HepG2 (cell line): ENCODE measurements around the gene U2AF1L4. TPM values are rescaled to one million over a fixed set of nuclear protein-coding genes. Genes with fewer than 3 reads are reported as not detected.
A peak's percentile ranks its signal among the peaks of the same experiment; 100 is the strongest.

Experiments used
- ATAC-seq: fragments of 200-7000 bp; cut with Tn5 transposase; 3 replicates; pipeline ENCODE4 v1.9.1; 2020; ENCODE audit warnings: mild to moderate bottlenecking, moderate library complexity
- BruUV-seq: library from RNA; stranded (reverse); fragments of 400-500 nt; replicated peaks from 2 replicates; lab custom pipeline; 2021; lab: Mats Ljungman, UMichigan
- CTCF ChIA-PET: fragments of 300-600 bp; formaldehyde crosslinking; extraction: SDS; loops from one replicate; lab custom pipeline; 2021; ENCODE audit warnings: low total read pairs, inconsistent platforms, low intra/inter-chr PET ratio; lab: Yijun Ruan, JAX
- POLR2A ChIA-PET: fragments of 350-600 bp; sonication (Branson Sonifier 250); formaldehyde crosslinking; loops from one replicate; lab custom pipeline; 2020; ENCODE audit warnings: antibody characterized with exemption, inconsistent platforms; lab: Yijun Ruan, JAX
- DNase-seq: peaks from one replicate; pipeline ENCODE4 v3.0.0-alpha.2; 2015; ENCODE audit warnings: low spot score
- FAIRE-seq: peaks from 3 replicates; lab custom pipeline; 2011; peaks lifted over from hg19 to GRCh38; lab: Jason Lieb, UNC
- H2AFZ ChIP-seq: one replicate; pipeline ENCODE4 v1.6.1; 2011; ENCODE audit warnings: low read length, inconsistent platforms
- H3K27ac ChIP-seq: fragments of 300-600 bp; 3 replicates; pipeline ENCODE4 v1.8.0; 2011; ENCODE audit warnings: mixed run types, mild to moderate bottlenecking, mixed read lengths, low read length, inconsistent platforms; ENCODE audit not compliant: insufficient read depth; ENCODE audit errors: extremely low read length
- H3K27me3 ChIP-seq, 2 experiments: fragments of 200-600 bp in 1 of 2; 2 replicates in 1 of 2; 3 replicates in 1 of 2; pipeline versions ENCODE4 v1.6.0 to v1.8.0; 2011; ENCODE audit warnings: low read length in 2 of 2, mild to moderate bottlenecking in 2 of 2, moderate library complexity in 2 of 2, inconsistent platforms in 1 of 2; ENCODE audit not compliant: insufficient read depth in 2 of 2, control insufficient read depth in 1 of 2
- H3K36me3 ChIP-seq, 2 experiments: fragments of 200-600 bp in 1 of 2; replicated peaks in 1 of 2; 2 replicates in 1 of 2; 3 replicates in 1 of 2; pipeline versions ENCODE4 v1.5.1 to v1.8.0; 2011; ENCODE audit warnings: low read length in 2 of 2, inconsistent platforms in 1 of 2; ENCODE audit not compliant: insufficient read depth in 2 of 2, control insufficient read depth in 1 of 2
- H3K4me1 ChIP-seq: 2 replicates; pipeline ENCODE4 v1.5.1; 2012; ENCODE audit warnings: low read length, inconsistent platforms; ENCODE audit not compliant: insufficient read depth
- H3K4me2 ChIP-seq: 2 replicates; pipeline ENCODE4 v1.6.0; 2011; ENCODE audit warnings: low read depth, low read length, inconsistent platforms
- H3K4me3 ChIP-seq, 3 experiments: fragments of 200-600 bp in 1 of 3; sonication (generic), shearing (Covaris generic) in 1 of 3; replicated peaks in 1 of 3; 2 replicates each; pipeline ENCODE4 v1.5.1; 2011 to 2016; ENCODE audit warnings: low read length in 3 of 3, inconsistent platforms in 2 of 3, low read depth in 2 of 3, mild to moderate bottlenecking in 2 of 3, control low read depth in 1 of 3, mixed read lengths in 1 of 3; ENCODE audit not compliant: insufficient read depth in 1 of 3
- H3K79me2 ChIP-seq: one replicate; pipeline ENCODE4 v1.6.1; 2011; ENCODE audit warnings: low read length, inconsistent platforms; ENCODE audit not compliant: insufficient read depth
- H3K9ac ChIP-seq: 2 replicates; pipeline ENCODE4 v1.6.0; 2011; ENCODE audit warnings: mild to moderate bottlenecking, low read depth, low read length, inconsistent platforms; ENCODE audit not compliant: insufficient read depth
- H3K9me3 ChIP-seq: 2 replicates; pipeline ENCODE4 v1.5.1; 2012; ENCODE audit warnings: mild to moderate bottlenecking, low read length
- H4K20me1 ChIP-seq: 2 replicates; pipeline ENCODE4 v1.6.0; 2011; ENCODE audit warnings: inconsistent platforms, mild to moderate bottlenecking, low read length, moderate library complexity; ENCODE audit not compliant: insufficient read depth
- ELF3 ChIP-seq: IDR thresholded peaks from 2 replicates; pipeline ENCODE4 v1.6.1; 2016; ENCODE audit warnings: missing genetic modification reagents, missing compliant biosample characterization
- ETV5 ChIP-seq: IDR thresholded peaks from 2 replicates; pipeline ENCODE4 v1.6.1; 2018; ENCODE audit warnings: missing biosample characterization, missing genetic modification reagents, inconsistent platforms, borderline replicate concordance
- JUND ChIP-seq: sonication (generic); formaldehyde crosslinking; IDR thresholded peaks from 2 replicates; pipeline ENCODE4 v1.8.0; 2022; ENCODE audit warnings: mild to moderate bottlenecking, missing genetic modification reagents
- NCOR1 ChIP-seq: fragments of 200-600 bp; sonication (generic); IDR thresholded peaks from 2 replicates; pipeline ENCODE4 v1.7.0; 2017; ENCODE audit warnings: antibody characterized with exemption, low read length, borderline replicate concordance
- PBX3 ChIP-seq: sonication (generic); formaldehyde crosslinking; IDR thresholded peaks from 2 replicates; pipeline ENCODE4 v1.8.1; 2023; ENCODE audit warnings: missing genetic modification reagents, inconsistent platforms, borderline replicate concordance
- REL ChIP-seq: sonication (generic); formaldehyde crosslinking; conservative IDR thresholded peaks from 2 replicates; pipeline ENCODE4 v1.8.0; 2022; ENCODE audit warnings: mild to moderate bottlenecking, missing genetic modification reagents, moderate library complexity
- TERF1 ChIP-seq: sonication (generic); formaldehyde crosslinking; IDR thresholded peaks from 2 replicates; pipeline ENCODE4 v1.8.0; 2022; ENCODE audit warnings: mild to moderate bottlenecking, missing genetic modification reagents, moderate library complexity
- ZNF263 ChIP-seq: sonication (generic); formaldehyde crosslinking; IDR thresholded peaks from 2 replicates; pipeline ENCODE4 v1.4.0; 2020; ENCODE audit warnings: missing genetic modification reagents
- ZNF3 ChIP-seq: IDR thresholded peaks from 2 replicates; pipeline ENCODE4 v1.7.0; 2017; ENCODE audit warnings: inconsistent platforms
- ZNF430 ChIP-seq: sonication (generic); formaldehyde crosslinking; IDR thresholded peaks from 2 replicates; pipeline ENCODE4 v1.9.0; 2021; ENCODE audit warnings: mild to moderate bottlenecking, missing genetic modification reagents
- ZNF839 ChIP-seq: sonication (generic); formaldehyde crosslinking; IDR thresholded peaks from 2 replicates; pipeline ENCODE4 v1.4.0; 2020; ENCODE audit warnings: missing genetic modification reagents, mild to moderate bottlenecking, borderline replicate concordance
- WGBS: methylation state at CpG from one replicate; pipeline ENCODE4 v1.1.6; 2017; ENCODE audit warnings: low lambda C conversion rate; 5-methylcytosine and 5-hydroxymethylcytosine counted together
- in situ Hi-C: cut with HindIII; loops from 2 replicates; pipeline ENCODE4 v1.10.0; 2017; ENCODE audit warnings: low pct_unique_long_range_greater_than_20kb; ENCODE audit not compliant: extremely low pct_ligation_motif_present
- intact Hi-C: fragments of 100-400 bp; cut with micrococcal nuclease; formaldehyde crosslinking; loops from one replicate; pipeline ENCODE4 v1.10.0; 2022; ENCODE audit not compliant: unreplicated experiment
- polyA plus RNA-seq, 8 experiments: library from polyadenylated mRNA; depleted of rRNA in 3 of 8; stranded (reverse) in 7 of 8; unstranded in 1 of 8; fragments of >200 nt; fragmentation: Illumina TruSeq in 4 of 8; extraction: Trizol in 4 of 8; gene quantifications; 2 replicates each; pipeline versions ENCODE4 v1.2.1 to v1.2.3, GENCODE V29; 2011 to 2016; ENCODE audit warnings: low read depth in 4 of 8, missing spikeins in 1 of 8, mixed read lengths in 1 of 8; ENCODE audit not compliant: insufficient read depth in 1 of 8
- total RNA-seq, 5 experiments: library from RNA; depleted of rRNA; stranded (reverse); fragments of >200 nt; fragmentation: Illumina TruSeq; extraction: Trizol; gene quantifications; 2 replicates each; pipeline ENCODE4 v1.2.3, GENCODE V29; 2016; ENCODE audit warnings: low read depth in 1 of 5
- TF ChIP-seq, protein P1 (sequence below): sonication (generic); formaldehyde crosslinking; conservative IDR thresholded peaks from 2 replicates; pipeline ENCODE4 v1.4.0; 2020; ENCODE audit warnings: missing genetic modification reagents
- TF ChIP-seq, protein P2 (sequence below): sonication (generic); formaldehyde crosslinking; IDR thresholded peaks from 2 replicates; pipeline ENCODE4 v1.5.1; 2020; ENCODE audit warnings: mild to moderate bottlenecking, missing genetic modification reagents, moderate library complexity
- TF ChIP-seq, protein P3 (sequence below): sonication (generic); formaldehyde crosslinking; IDR thresholded peaks from 2 replicates; pipeline ENCODE4 v1.8.1; 2023; ENCODE audit warnings: mild to moderate bottlenecking, missing genetic modification reagents, borderline replicate concordance

The U2AF1L4 gene
- total and polyA plus RNA-seq, 2 of the 13 experiments (the other 11 are each of a cell fraction or from before 2014, with no cell fraction given), result 7.9 to 15.4 TPM

GRCh38 chr19:35716801-35717664, 28.2 kb downstream of the U2AF1L4 start (continued):
- no peak for TF ChIP-seq NCOR1
- TF ChIP-seq, all 625 proteins: peak for 239

DNA sequence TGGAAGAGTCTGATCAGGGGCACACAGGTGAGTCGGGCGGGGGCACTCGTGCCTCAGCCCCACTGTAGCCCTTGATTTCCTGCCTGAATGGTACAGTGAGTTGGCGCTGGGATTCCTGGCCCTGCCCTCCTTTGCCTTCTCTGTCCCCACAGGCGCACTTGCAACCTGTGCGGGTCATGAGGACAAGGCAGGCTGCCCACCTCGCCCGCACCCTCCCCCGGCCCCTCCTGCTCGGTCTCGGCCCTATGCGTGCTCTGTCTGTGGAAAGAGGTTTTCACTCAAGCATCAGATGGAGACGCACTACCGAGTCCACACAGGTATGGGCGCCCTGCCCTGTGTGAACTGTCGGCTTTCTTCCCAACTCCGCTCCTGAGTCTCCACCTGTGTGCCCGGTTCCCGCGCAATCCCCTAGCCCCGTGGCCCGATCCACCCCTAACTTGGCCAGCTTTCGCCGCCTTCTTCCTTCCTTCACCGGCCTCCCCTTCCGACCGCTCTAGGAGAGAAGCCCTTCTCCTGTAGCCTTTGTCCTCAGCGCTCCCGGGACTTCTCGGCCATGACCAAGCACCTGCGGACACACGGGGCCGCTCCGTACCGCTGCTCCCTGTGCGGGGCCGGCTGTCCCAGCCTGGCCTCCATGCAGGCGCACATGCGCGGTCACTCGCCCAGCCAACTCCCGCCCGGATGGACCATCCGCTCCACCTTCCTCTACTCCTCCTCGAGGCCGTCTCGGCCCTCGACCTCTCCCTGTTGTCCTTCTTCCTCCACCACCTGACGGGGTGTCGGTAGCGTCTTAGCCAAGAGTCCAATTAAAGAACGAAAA, 29.0 kb downstream of the U2AF1L4 start:
- H3K27me3 ChIP-seq, result no peaks in the 10 kb centered on the region
- WGBS, result 2% methylated on average over 40 of the region's 52 CpGs
- in situ Hi-C loops, result loop anchor here (5.0 kb wide), 1 partner anchor 169 kb away; the partner anchor contains the start of gene TMEM147
- FAIRE-seq (no peak), DNase-seq (peak; percentile 32), ATAC-seq (peak; percentile 55)
- H3K4me1 ChIP-seq, result peaks cover 34% of the 10 kb centered on the region
- peaks cover 2 to 7% of the 10 kb centered on the region in 2 experiments; a peak in 3 of 5 replicates for H3K36me3 ChIP-seq
- H2AFZ ChIP-seq, result peak overlapping the region; percentile 12
- H3K9ac ChIP-seq, result peak overlapping the region; percentile 81
- intact Hi-C loops, result loop anchor here (1.0 kb wide), 1 partner anchor 22 kb away; no protein-coding TSS in a partner anchor
- H4K20me1 ChIP-seq, result peaks cover 8% of the 10 kb centered on the region
- H3K4me3 ChIP-seq, result peak overlapping the region; percentile 69 to 91 (median 81)
- H3K79me2 ChIP-seq, result peaks cover 21% of the 10 kb centered on the region
- H3K9me3 ChIP-seq, result no peaks in the 10 kb centered on the region
- POLR2A ChIA-PET, result interaction anchor here (5.0 kb wide), 1 partner anchor 13 kb away, joined by 23 read pairs; no protein-coding TSS in a partner anchor
- CTCF ChIA-PET, result interaction anchor here (1.4 to 7.0 kb wide), 5 partner anchors 14 to 216 kb away, joined by 3 to 201 read pairs (median 8); no protein-coding TSS in a partner anchor
- BruUV-seq, result no TSS peak
- H3K4me2 ChIP-seq, result peak overlapping the region; percentile 96
- peak overlapping the region; percentile 78 for H3K27ac ChIP-seq
- TF ChIP-seq ZNF3 (CRISPR knock-in tag) (no peak), ELF3 (CRISPR knock-in tag) (no peak), REL (CRISPR knock-in tag) (peak; percentile 84; the same call in 1 of the 2 replicates), JUND (CRISPR knock-in tag) (0 out of 2 replicates have a peak, but pooled peaks have one; percentile 27), PBX3 (CRISPR knock-in tag) (no peak), ZNF430 (CRISPR knock-in tag) (no peak), ETV5 (CRISPR knock-in tag) (no peak; the same call in 1 of the 2 replicates), ZNF263 (no peak), TERF1 (0 out of 2 replicates have a peak, but pooled peaks have one; percentile 31), ZNF839 (CRISPR knock-in tag) (no peak)
- TF ChIP-seq, protein P1, sequence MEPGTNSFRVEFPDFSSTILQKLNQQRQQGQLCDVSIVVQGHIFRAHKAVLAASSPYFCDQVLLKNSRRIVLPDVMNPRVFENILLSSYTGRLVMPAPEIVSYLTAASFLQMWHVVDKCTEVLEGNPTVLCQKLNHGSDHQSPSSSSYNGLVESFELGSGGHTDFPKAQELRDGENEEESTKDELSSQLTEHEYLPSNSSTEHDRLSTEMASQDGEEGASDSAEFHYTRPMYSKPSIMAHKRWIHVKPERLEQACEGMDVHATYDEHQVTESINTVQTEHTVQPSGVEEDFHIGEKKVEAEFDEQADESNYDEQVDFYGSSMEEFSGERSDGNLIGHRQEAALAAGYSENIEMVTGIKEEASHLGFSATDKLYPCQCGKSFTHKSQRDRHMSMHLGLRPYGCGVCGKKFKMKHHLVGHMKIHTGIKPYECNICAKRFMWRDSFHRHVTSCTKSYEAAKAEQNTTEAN, result no peak
- TF ChIP-seq, protein P2, sequence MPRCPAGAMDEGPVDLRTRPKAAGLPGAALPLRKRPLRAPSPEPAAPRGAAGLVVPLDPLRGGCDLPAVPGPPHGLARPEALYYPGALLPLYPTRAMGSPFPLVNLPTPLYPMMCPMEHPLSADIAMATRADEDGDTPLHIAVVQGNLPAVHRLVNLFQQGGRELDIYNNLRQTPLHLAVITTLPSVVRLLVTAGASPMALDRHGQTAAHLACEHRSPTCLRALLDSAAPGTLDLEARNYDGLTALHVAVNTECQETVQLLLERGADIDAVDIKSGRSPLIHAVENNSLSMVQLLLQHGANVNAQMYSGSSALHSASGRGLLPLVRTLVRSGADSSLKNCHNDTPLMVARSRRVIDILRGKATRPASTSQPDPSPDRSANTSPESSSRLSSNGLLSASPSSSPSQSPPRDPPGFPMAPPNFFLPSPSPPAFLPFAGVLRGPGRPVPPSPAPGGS (CRISPR knock-in tag), result no peak
- TF ChIP-seq, protein P3, sequence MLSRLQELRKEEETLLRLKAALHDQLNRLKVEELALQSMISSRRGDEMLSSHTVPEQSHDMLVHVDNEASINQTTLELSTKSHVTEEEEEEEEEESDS, result no peak
